ENCODE results near the gene FUT7. TPM values are rescaled to one million over a fixed set of nuclear protein-coding genes. Genes with fewer than 3 reads are reported as not detected.

FUT7 gene
- total and polyA plus RNA-seq, 2 of the 8 experiments (the other 6 are each of a cell fraction or from before 2014, with no cell fraction given): not detected

Other genes starting within 250 kb of the FUT7 start
Only the 30 nearest of the 38 such genes appear.
- 0.86 and 0.97 TPM in 2 replicates for gene AJM1, start 189.6 kb downstream of the FUT7 start, total RNA-seq (2021; fragmentation: NEBNext Ultra II Directional; extraction: Animal tissue kit (Norgen Biotek cat#: 25700))
- 0.12 and 0.33 TPM in 2 replicates for gene AJM1, start 189.6 kb downstream of the FUT7 start, polyA plus RNA-seq (2011; rRNA removed)
- 109 and 111 TPM in 2 replicates for gene PHPT1, start 182.7 kb downstream of the FUT7 start, total RNA-seq (2021; fragmentation: NEBNext Ultra II Directional; extraction: Animal tissue kit (Norgen Biotek cat#: 25700))
- 226 and 246 TPM in 2 replicates for gene PHPT1, start 182.7 kb downstream of the FUT7 start, polyA plus RNA-seq (2011; rRNA removed)
- 4.5 TPM in 2 replicates for gene MAMDC4, start 179.7 kb downstream of the FUT7 start, total RNA-seq (2021; fragmentation: NEBNext Ultra II Directional; extraction: Animal tissue kit (Norgen Biotek cat#: 25700))
- 3.1 and 6.6 TPM in 2 replicates for gene MAMDC4, start 179.7 kb downstream of the FUT7 start, polyA plus RNA-seq (2011; rRNA removed)
- 337 and 338 TPM in 2 replicates for gene EDF1, start 165.8 kb downstream of the FUT7 start, total RNA-seq (2021; fragmentation: NEBNext Ultra II Directional; extraction: Animal tissue kit (Norgen Biotek cat#: 25700))
- gene EDF1, start 165.8 kb downstream of the FUT7 start, polyA plus RNA-seq (2011; rRNA removed): 297 and 298 TPM in 2 replicates
- gene TRAF2, start 145.6 kb downstream of the FUT7 start, total RNA-seq (2021; fragmentation: NEBNext Ultra II Directional; extraction: Animal tissue kit (Norgen Biotek cat#: 25700)): 50.2 and 50.5 TPM in 2 replicates
- gene TRAF2, start 145.6 kb downstream of the FUT7 start, polyA plus RNA-seq (2011; rRNA removed): 26.9 and 39.3 TPM in 2 replicates
- 49.0 and 49.5 TPM in 2 replicates for gene FBXW5, start 87.3 kb downstream of the FUT7 start, total RNA-seq (2021; fragmentation: NEBNext Ultra II Directional; extraction: Animal tissue kit (Norgen Biotek cat#: 25700))
- 71.0 and 93.6 TPM in 2 replicates for gene FBXW5, start 87.3 kb downstream of the FUT7 start, polyA plus RNA-seq (2011; rRNA removed)
- 0.80 TPM in 1 of 2 replicates, not detected in the other for gene C8G, start 86.8 kb downstream of the FUT7 start, total RNA-seq (2021; fragmentation: NEBNext Ultra II Directional; extraction: Animal tissue kit (Norgen Biotek cat#: 25700))
- gene C8G, start 86.8 kb downstream of the FUT7 start, polyA plus RNA-seq (2011; rRNA removed): 0.62 and 1.8 TPM in 2 replicates
- 1.5 and 1.7 TPM in 2 replicates for gene LCN12, start 79.8 kb downstream of the FUT7 start, total RNA-seq (2021; fragmentation: NEBNext Ultra II Directional; extraction: Animal tissue kit (Norgen Biotek cat#: 25700))
- gene LCN12, start 79.8 kb downstream of the FUT7 start, polyA plus RNA-seq (2011; rRNA removed): 1.1 and 2.1 TPM in 2 replicates
- 2.2 and 2.3 TPM in 2 replicates for gene PTGDS, start 54.6 kb downstream of the FUT7 start, total RNA-seq (2021; fragmentation: NEBNext Ultra II Directional; extraction: Animal tissue kit (Norgen Biotek cat#: 25700))
- 1.7 and 2.5 TPM in 2 replicates for gene PTGDS, start 54.6 kb downstream of the FUT7 start, polyA plus RNA-seq (2011; rRNA removed)
- gene LCNL1, start 49.1 kb downstream of the FUT7 start, total RNA-seq (2021; fragmentation: NEBNext Ultra II Directional; extraction: Animal tissue kit (Norgen Biotek cat#: 25700)): 0.15 TPM in 1 of 2 replicates, not detected in the other
- gene LCNL1, start 49.1 kb downstream of the FUT7 start, polyA plus RNA-seq (2011; rRNA removed): 0.11 and 0.35 TPM in 2 replicates
- 40.8 and 43.4 TPM in 2 replicates for gene PAXX, start 39.7 kb downstream of the FUT7 start, total RNA-seq (2021; fragmentation: NEBNext Ultra II Directional; extraction: Animal tissue kit (Norgen Biotek cat#: 25700))
- 45.9 and 56.8 TPM in 2 replicates for gene PAXX, start 39.7 kb downstream of the FUT7 start, polyA plus RNA-seq (2011; rRNA removed)
- not detected in 2 replicates for gene CLIC3, start 35.5 kb downstream of the FUT7 start, total RNA-seq (2021; fragmentation: NEBNext Ultra II Directional; extraction: Animal tissue kit (Norgen Biotek cat#: 25700))
- gene CLIC3, start 35.5 kb downstream of the FUT7 start, polyA plus RNA-seq (2011; rRNA removed): 0.12 and 0.33 TPM in 2 replicates
- gene ABCA2, start 3.9 kb downstream of the FUT7 start, total RNA-seq (2021; fragmentation: NEBNext Ultra II Directional; extraction: Animal tissue kit (Norgen Biotek cat#: 25700)): 12.5 and 15.2 TPM in 2 replicates
- 14.3 and 21.9 TPM in 2 replicates for gene ABCA2, start 3.9 kb downstream of the FUT7 start, polyA plus RNA-seq (2011; rRNA removed)
- gene NPDC1, start 14.1 kb upstream of the FUT7 start, total RNA-seq (2021; fragmentation: NEBNext Ultra II Directional; extraction: Animal tissue kit (Norgen Biotek cat#: 25700)): 41.9 and 44.1 TPM in 2 replicates
- gene NPDC1, start 14.1 kb upstream of the FUT7 start, polyA plus RNA-seq (2011; rRNA removed): 26.2 and 43.6 TPM in 2 replicates
- 3.2 and 3.8 TPM in 2 replicates for gene ENTPD2, start 22.0 kb upstream of the FUT7 start, total RNA-seq (2021; fragmentation: NEBNext Ultra II Directional; extraction: Animal tissue kit (Norgen Biotek cat#: 25700))
- gene ENTPD2, start 22.0 kb upstream of the FUT7 start, polyA plus RNA-seq (2011; rRNA removed): 0.65 and 1.9 TPM in 2 replicates
- gene SAPCD2, start 38.5 kb upstream of the FUT7 start, total RNA-seq (2021; fragmentation: NEBNext Ultra II Directional; extraction: Animal tissue kit (Norgen Biotek cat#: 25700)): 30.3 and 32.1 TPM in 2 replicates
- 12.7 and 17.3 TPM in 2 replicates for gene SAPCD2, start 38.5 kb upstream of the FUT7 start, polyA plus RNA-seq (2011; rRNA removed)
- gene UAP1L1, start 45.4 kb upstream of the FUT7 start, total RNA-seq (2021; fragmentation: NEBNext Ultra II Directional; extraction: Animal tissue kit (Norgen Biotek cat#: 25700)): 5.4 and 5.5 TPM in 2 replicates
- 2.0 and 3.5 TPM in 2 replicates for gene UAP1L1, start 45.4 kb upstream of the FUT7 start, polyA plus RNA-seq (2011; rRNA removed)
- 35.1 and 36.3 TPM in 2 replicates for gene MAN1B1, start 54.9 kb upstream of the FUT7 start, total RNA-seq (2021; fragmentation: NEBNext Ultra II Directional; extraction: Animal tissue kit (Norgen Biotek cat#: 25700))
- gene MAN1B1, start 54.9 kb upstream of the FUT7 start, polyA plus RNA-seq (2011; rRNA removed): 33.7 and 36.5 TPM in 2 replicates
- gene DPP7, start 82.6 kb upstream of the FUT7 start, total RNA-seq (2021; fragmentation: NEBNext Ultra II Directional; extraction: Animal tissue kit (Norgen Biotek cat#: 25700)): 21.2 and 21.5 TPM in 2 replicates
- 26.8 and 34.7 TPM in 2 replicates for gene DPP7, start 82.6 kb upstream of the FUT7 start, polyA plus RNA-seq (2011; rRNA removed)
- 2.1 TPM in 2 replicates for gene GRIN1, start 107.1 kb upstream of the FUT7 start, total RNA-seq (2021; fragmentation: NEBNext Ultra II Directional; extraction: Animal tissue kit (Norgen Biotek cat#: 25700))
- 0.48 and 1.3 TPM in 2 replicates for gene GRIN1, start 107.1 kb upstream of the FUT7 start, polyA plus RNA-seq (2011; rRNA removed)
- 0.34 and 0.36 TPM in 2 replicates for gene LRRC26, start 138.0 kb upstream of the FUT7 start, total RNA-seq (2021; fragmentation: NEBNext Ultra II Directional; extraction: Animal tissue kit (Norgen Biotek cat#: 25700))
- gene LRRC26, start 138.0 kb upstream of the FUT7 start, polyA plus RNA-seq (2011; rRNA removed): 0.85 and 1.0 TPM in 2 replicates
- not detected in 2 replicates for gene TMEM210, start 140.0 kb upstream of the FUT7 start, total RNA-seq (2021; fragmentation: NEBNext Ultra II Directional; extraction: Animal tissue kit (Norgen Biotek cat#: 25700))
- not detected in 2 replicates for gene TMEM210, start 140.0 kb upstream of the FUT7 start, polyA plus RNA-seq (2011; rRNA removed)
- 37.7 and 41.9 TPM in 2 replicates for gene ANAPC2, start 156.5 kb upstream of the FUT7 start, total RNA-seq (2021; fragmentation: NEBNext Ultra II Directional; extraction: Animal tissue kit (Norgen Biotek cat#: 25700))
- 30.2 and 44.3 TPM in 2 replicates for gene ANAPC2, start 156.5 kb upstream of the FUT7 start, polyA plus RNA-seq (2011; rRNA removed)
- 87.3 and 91.3 TPM in 2 replicates for gene SSNA1, start 156.6 kb upstream of the FUT7 start, total RNA-seq (2021; fragmentation: NEBNext Ultra II Directional; extraction: Animal tissue kit (Norgen Biotek cat#: 25700))
- 157 and 182 TPM in 2 replicates for gene SSNA1, start 156.6 kb upstream of the FUT7 start, polyA plus RNA-seq (2011; rRNA removed)
- 23.2 and 27.2 TPM in 2 replicates for gene TPRN, start 168.7 kb upstream of the FUT7 start, total RNA-seq (2021; fragmentation: NEBNext Ultra II Directional; extraction: Animal tissue kit (Norgen Biotek cat#: 25700))
- 9.7 and 14.9 TPM in 2 replicates for gene TPRN, start 168.7 kb upstream of the FUT7 start, polyA plus RNA-seq (2011; rRNA removed)
- gene TMEM203, start 173.6 kb upstream of the FUT7 start, total RNA-seq (2021; fragmentation: NEBNext Ultra II Directional; extraction: Animal tissue kit (Norgen Biotek cat#: 25700)): 44.1 and 44.2 TPM in 2 replicates
- 57.1 and 67.1 TPM in 2 replicates for gene TMEM203, start 173.6 kb upstream of the FUT7 start, polyA plus RNA-seq (2011; rRNA removed)
- 32.3 and 33.2 TPM in 2 replicates for gene NDOR1, start 173.6 kb upstream of the FUT7 start, total RNA-seq (2021; fragmentation: NEBNext Ultra II Directional; extraction: Animal tissue kit (Norgen Biotek cat#: 25700))
- gene NDOR1, start 173.6 kb upstream of the FUT7 start, polyA plus RNA-seq (2011; rRNA removed): 25.7 and 42.4 TPM in 2 replicates
- 7.7 and 8.9 TPM in 2 replicates for gene RNF208, start 190.2 kb upstream of the FUT7 start, total RNA-seq (2021; fragmentation: NEBNext Ultra II Directional; extraction: Animal tissue kit (Norgen Biotek cat#: 25700))
- 2.7 and 4.8 TPM in 2 replicates for gene RNF208, start 190.2 kb upstream of the FUT7 start, polyA plus RNA-seq (2011; rRNA removed)
- 1.0 and 1.6 TPM in 2 replicates for gene CYSRT1, start 193.1 kb upstream of the FUT7 start, total RNA-seq (2021; fragmentation: NEBNext Ultra II Directional; extraction: Animal tissue kit (Norgen Biotek cat#: 25700))
- 6.5 and 7.6 TPM in 2 replicates for gene CYSRT1, start 193.1 kb upstream of the FUT7 start, polyA plus RNA-seq (2011; rRNA removed)
- gene RNF224, start 195.4 kb upstream of the FUT7 start, total RNA-seq (2021; fragmentation: NEBNext Ultra II Directional; extraction: Animal tissue kit (Norgen Biotek cat#: 25700)): 0.17 TPM in 1 of 2 replicates, not detected in the other
- gene RNF224, start 195.4 kb upstream of the FUT7 start, polyA plus RNA-seq (2011; rRNA removed): 0.24 and 0.25 TPM in 2 replicates